ENCODE measurements around the gene COX5A. TPM values are rescaled to one million over a fixed set of nuclear protein-coding genes. Genes with fewer than 3 reads are reported as not detected.

Gene COX5A
- total and polyA plus RNA-seq, 2 of the 13 experiments (the other 11 are each of a cell fraction or from before 2014, with no cell fraction given) = 158 to 218 TPM

DNA sequence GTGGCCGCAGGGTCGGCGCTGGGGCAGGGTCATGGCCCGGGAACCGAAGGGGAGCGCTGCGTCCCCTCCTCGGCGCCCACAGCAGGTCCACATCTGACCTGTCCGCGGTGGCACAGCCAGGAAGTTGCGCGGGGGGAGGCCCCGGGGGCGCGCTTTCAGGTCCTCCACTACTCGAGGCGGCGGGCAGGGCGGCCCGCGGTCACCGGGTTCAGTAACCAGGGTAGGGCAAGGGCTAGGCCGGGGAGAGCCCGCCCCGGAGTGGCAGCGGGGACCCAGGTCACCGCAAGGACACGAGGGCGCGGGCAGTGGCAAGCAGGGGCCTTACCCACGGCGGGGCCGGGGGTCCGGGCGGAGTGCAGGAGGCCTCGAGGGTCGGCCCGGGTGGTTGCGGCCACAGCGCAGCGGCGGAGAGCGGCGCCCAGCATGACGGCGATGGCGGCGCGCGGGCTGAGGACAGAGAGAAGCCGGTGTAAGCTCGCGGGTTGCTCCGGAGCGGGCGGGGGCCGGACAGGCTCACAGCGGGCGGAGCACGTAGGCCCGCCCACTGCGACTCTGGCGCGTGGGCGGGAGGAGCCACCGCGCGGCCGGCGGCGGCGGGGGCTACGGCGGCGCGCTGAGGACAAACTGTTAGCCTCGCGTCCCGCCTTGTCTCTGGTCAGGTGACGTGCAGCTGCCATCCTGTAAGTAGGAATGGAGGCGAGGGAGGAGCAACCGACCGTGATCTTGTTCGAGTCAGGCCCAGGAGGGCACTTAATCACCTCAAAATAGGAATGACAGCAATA lies at the start of gene COX5A (continued):
- peak; percentile 79; the same call in 1 of the 2 replicates for TF ChIP-seq ZNF639 (CRISPR knock-in tag; conservative IDR thresholded peaks at IDR 0.05)
- TF ChIP-seq, protein P1, sequence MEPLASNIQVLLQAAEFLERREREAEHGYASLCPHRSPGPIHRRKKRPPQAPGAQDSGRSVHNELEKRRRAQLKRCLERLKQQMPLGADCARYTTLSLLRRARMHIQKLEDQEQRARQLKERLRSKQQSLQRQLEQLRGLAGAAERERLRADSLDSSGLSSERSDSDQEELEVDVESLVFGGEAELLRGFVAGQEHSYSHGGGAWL (CRISPR knock-in tag; IDR thresholded peaks at IDR 0.05) = peak; percentile 75
- TF ChIP-seq CREB1 (IDR thresholded peaks at IDR 0.05) = peak; percentile 70
- no peak for TF ChIP-seq CREB1 (CRISPR knock-in tag; IDR thresholded peaks at IDR 0.05)
- TF ChIP-seq SIN3B (IDR thresholded peaks at IDR 0.05; ENCODE audit: low read length) = no peak
- no peak for TF ChIP-seq TERF1 (CRISPR knock-in tag; IDR thresholded peaks at IDR 0.05)
- TF ChIP-seq SNAPC4 (CRISPR knock-in tag; IDR thresholded peaks at IDR 0.05) = no peak
- 0 out of 2 replicates have a peak, but pooled peaks have one; percentile 37 for TF ChIP-seq PAWR (CRISPR knock-in tag; IDR thresholded peaks at IDR 0.05; ENCODE audit: borderline replicate concordance)
- peak; percentile 79; the same call in 1 of the 2 replicates for TF ChIP-seq ZNF383 (CRISPR knock-in tag; IDR thresholded peaks at IDR 0.05; ENCODE audit: borderline replicate concordance)
- TF ChIP-seq THAP8 (CRISPR knock-in tag; IDR thresholded peaks at IDR 0.05; ENCODE audit: borderline replicate concordance) = no peak
- TF ChIP-seq ZNF432 (CRISPR knock-in tag; IDR thresholded peaks at IDR 0.05; ENCODE audit: borderline replicate concordance) = no peak
- no peak for TF ChIP-seq ZNF562 (CRISPR knock-in tag; IDR thresholded peaks at IDR 0.05; ENCODE audit: borderline replicate concordance)
- TF ChIP-seq ZBTB39 (CRISPR knock-in tag; IDR thresholded peaks at IDR 0.05) = peak; percentile 75; the same call in 1 of the 2 replicates
- TF ChIP-seq FOXJ3 (CRISPR knock-in tag; IDR thresholded peaks at IDR 0.05; ENCODE audit: borderline replicate concordance) = no peak
- TF ChIP-seq POLR2G (IDR thresholded peaks at IDR 0.05; ENCODE audit: low read depth, low read length) = peak; percentile 92
- TF ChIP-seq ZFAT (CRISPR knock-in tag; conservative IDR thresholded peaks at IDR 0.05) = no peak

All from HepG2 (cell line).